ENCODE data around the gene RBM20.

The RBM20 gene

GRCh38 chr10:110851020-110851612 is 207.0 kb downstream of the RBM20 start:
- Histone ChIP-seq H3K36me3 (no peaks in the 10 kb centered on the region), H3K9me3 (ENCODE audit: severe bottlenecking) (no peaks in the 10 kb centered on the region), H3K27me3 (ENCODE audit: insufficient read depth, low read depth, severe bottlenecking) (no peaks in the 10 kb centered on the region), H3K27ac (no peak overlapping the region), H3K4me3 (ENCODE audit: low read depth, low read length) (no peak overlapping the region)
- no peak for DNase-seq
- no peak for TF ChIP-seq CTCF (IDR thresholded peaks at IDR 0.05; ENCODE audit: low read depth, low read length)

GRCh38 chr10:110852255-110852896 is 208.2 kb downstream of the RBM20 start:
- TF ChIP-seq CTCF (IDR thresholded peaks at IDR 0.05; ENCODE audit: low read depth, low read length) = no peak
- Histone ChIP-seq H3K36me3 (no peaks in the 10 kb centered on the region), H3K27ac (no peak overlapping the region), H3K9me3 (ENCODE audit: severe bottlenecking) (no peaks in the 10 kb centered on the region), H3K27me3 (ENCODE audit: insufficient read depth, low read depth, severe bottlenecking) (no peaks in the 10 kb centered on the region), H3K4me3 (ENCODE audit: low read depth, low read length) (no peak overlapping the region)
- DNase-seq = peak; percentile 35

GRCh38 chr10:110852947-110853346 is 208.8 kb downstream of the RBM20 start:
- Histone ChIP-seq H3K27ac (no peak overlapping the region), H3K9me3 (ENCODE audit: severe bottlenecking) (no peaks in the 10 kb centered on the region), H3K36me3 (no peaks in the 10 kb centered on the region), H3K27me3 (ENCODE audit: insufficient read depth, low read depth, severe bottlenecking) (no peaks in the 10 kb centered on the region), H3K4me3 (ENCODE audit: low read depth, low read length) (no peak overlapping the region)
- no peak for DNase-seq
- no peak for TF ChIP-seq CTCF (IDR thresholded peaks at IDR 0.05; ENCODE audit: low read depth, low read length)

- no peaks in the 10 kb centered on the region for H3K36me3 ChIP-seq
- DNase-seq = no peak
Measured at GRCh38 chr10:110853921-110854605, 209.9 kb downstream of the RBM20 start.

More at GRCh38 chr10:110853921-110854605, 209.9 kb downstream of the RBM20 start:
- H3K9me3 ChIP-seq (ENCODE audit: severe bottlenecking) = no peaks in the 10 kb centered on the region
- no peak overlapping the region for H3K4me3 ChIP-seq (ENCODE audit: low read depth, low read length)
- TF ChIP-seq CTCF (IDR thresholded peaks at IDR 0.05; ENCODE audit: low read depth, low read length) = no peak
- H3K27ac ChIP-seq = no peak overlapping the region
- H3K27me3 ChIP-seq (ENCODE audit: insufficient read depth, low read depth, severe bottlenecking) = no peaks in the 10 kb centered on the region

All from WERI-Rb-1 (cell line).